Activated CD4-positive, alpha-beta T cell treated with anti-CD3 and anti-CD28 coated beads, Interleukin-2, amount 10 ng/mL, durations not matched to agents 7 days and 5 days (primary cell): Measurements from ENCODE around the gene MOK. TPM values are rescaled to one million over a fixed set of nuclear protein-coding genes. Genes with fewer than 3 reads are reported as not detected.

Source experiments
- CTCF ChIA-PET: fragments of 350-600 bp; sonication (Branson Sonifier 250); formaldehyde crosslinking; loops from one replicate; lab custom pipeline; 2021; ENCODE audit warnings: antibody characterized with exemption; lab: Charles Lee
- POLR2A ChIA-PET: fragments of 350-600 bp; sonication (Branson Sonifier 250); formaldehyde crosslinking; loops from one replicate; lab custom pipeline; 2021; ENCODE audit warnings: antibody characterized with exemption; lab: Charles Lee
- DNase-seq: peaks from one replicate; pipeline ENCODE4 v3.0.0-alpha.2; 2020
- H3K27ac Mint-ChIP-seq: one replicate; pipeline ENCODE4 v1.8.0; 2021; ENCODE audit warnings: mild to moderate bottlenecking, moderate library complexity, mixed read lengths
- H3K27me3 Mint-ChIP-seq: one replicate; pipeline ENCODE4 v1.8.0; 2021; ENCODE audit warnings: mixed read lengths
- H3K36me3 Mint-ChIP-seq: one replicate; pipeline ENCODE4 v1.8.0; 2021; ENCODE audit warnings: low read depth, mixed read lengths
- H3K4me1 Mint-ChIP-seq: one replicate; pipeline ENCODE4 v1.8.0; 2021; ENCODE audit warnings: mixed read lengths
- H3K4me3 Mint-ChIP-seq: one replicate; pipeline ENCODE4 v1.8.0; 2021; ENCODE audit warnings: mild to moderate bottlenecking, moderate library complexity, mixed read lengths
- H3K9me3 Mint-ChIP-seq: one replicate; pipeline ENCODE4 v1.8.0; 2021; ENCODE audit warnings: mixed read lengths
- total RNA-seq, 2 experiments: library from RNA; stranded (reverse); gene quantifications; one replicate each; pipeline ENCODE4 v1.2.3, GENCODE V29; 2021

MOK gene
- total RNA-seq, 2 experiments from 2014 or later, result 0.96 to 1.4 TPM

GRCh38 chr14:102297436-102298170 is 7.4 kb downstream of the MOK start:
- no peak for DNase-seq
- Mint-ChIP-seq H3K36me3 (no peaks in the 10 kb centered on the region), H3K9me3 (no peaks in the 10 kb centered on the region), H3K27ac (no peak overlapping the region), H3K4me1 (no peaks in the 10 kb centered on the region), H3K27me3 (peaks cover 7% of the 10 kb centered on the region), H3K4me3 (no peak overlapping the region)
- CTCF ChIA-PET, result interaction anchor here (0.6 to 2.0 kb wide), 2 partner anchors 17 to 563 kb away, joined by 3 to 6 read pairs; no protein-coding TSS in a partner anchor
- POLR2A ChIA-PET, result no interaction called here

- POLR2A ChIA-PET, result no interaction called here
- CTCF ChIA-PET, result interaction anchor here (1.1 kb wide), 1 partner anchor 10 kb away, joined by 6 read pairs; the partner anchor contains the start of gene MOK
- Mint-ChIP-seq H3K9me3 (no peaks in the 10 kb centered on the region), H3K4me1 (no peaks in the 10 kb centered on the region), H3K4me3 (no peak overlapping the region), H3K27ac (no peak overlapping the region), H3K27me3 (peaks cover 7% of the 10 kb centered on the region), H3K36me3 (no peaks in the 10 kb centered on the region)
- DNase-seq, result no peak
Measured at GRCh38 chr14:102295270-102295669, 9.7 kb downstream of the MOK start.

DNA sequence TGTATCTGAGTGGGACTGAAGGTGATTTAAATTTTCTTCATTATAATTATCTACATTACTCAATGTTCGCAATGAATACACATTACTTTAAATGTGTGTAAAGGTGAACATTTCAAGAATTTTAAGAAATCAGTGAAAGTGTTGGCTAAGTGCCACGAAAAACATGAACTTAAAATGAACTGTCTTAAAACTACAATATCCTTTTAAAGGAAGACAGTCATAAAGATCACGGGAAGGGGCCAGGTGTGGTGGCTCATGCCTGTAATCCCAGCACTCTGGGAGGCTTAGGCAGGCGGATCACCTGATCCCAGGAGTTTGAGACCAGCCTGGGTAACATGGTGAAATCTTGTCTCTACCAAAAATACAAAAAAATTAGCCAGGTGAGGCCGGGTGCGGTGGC is 11.2 kb downstream of the MOK start:
- Mint-ChIP-seq H3K27ac (no peak overlapping the region), H3K4me3 (no peak overlapping the region)
- POLR2A ChIA-PET, result no interaction called here

DNA sequence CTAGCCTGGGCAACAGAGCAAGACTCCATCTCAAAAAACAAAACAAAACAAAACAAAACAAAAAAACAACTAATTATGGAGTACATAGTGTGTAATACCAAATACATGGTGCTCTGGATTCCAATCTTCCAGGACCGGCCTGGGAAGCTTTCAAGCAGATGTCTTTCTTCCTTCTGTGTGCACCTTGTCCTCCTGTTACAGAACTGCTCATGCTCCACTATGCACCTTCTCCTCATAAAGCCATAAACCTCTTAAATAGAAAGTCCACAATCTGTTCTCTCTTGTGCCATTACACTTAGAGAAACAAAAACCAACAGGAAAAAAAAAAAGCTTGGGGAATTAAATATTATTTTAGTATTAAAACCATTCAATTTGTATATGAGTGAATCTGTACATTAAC is 12.5 kb downstream of the MOK start:
- Mint-ChIP-seq H3K27ac (no peak overlapping the region), H3K27me3 (peaks cover 7% of the 10 kb centered on the region), H3K9me3 (peaks cover 2% of the 10 kb centered on the region), H3K36me3 (no peaks in the 10 kb centered on the region), H3K4me3 (no peak overlapping the region), H3K4me1 (no peaks in the 10 kb centered on the region)
- CTCF ChIA-PET, result interaction anchor here (1.0 kb wide), 1 partner anchor 14 kb away, joined by 3 read pairs; no protein-coding TSS in a partner anchor
- POLR2A ChIA-PET, result no interaction called here
- no peak for DNase-seq

More for the DNA sequence above, 11.2 kb downstream of the MOK start:
- DNase-seq, result no peak
- H3K36me3 Mint-ChIP-seq, result no peaks in the 10 kb centered on the region
- H3K4me1 Mint-ChIP-seq, result no peaks in the 10 kb centered on the region
- peaks cover 7% of the 10 kb centered on the region for H3K27me3 Mint-ChIP-seq
- no peaks in the 10 kb centered on the region for H3K9me3 Mint-ChIP-seq
- CTCF ChIA-PET, result interaction anchor here (0.7 kb wide), 1 partner anchor 204 kb away, joined by 3 read pairs; no protein-coding TSS in a partner anchor

GRCh38 chr14:102288139-102288538 is 16.8 kb downstream of the MOK start:
- POLR2A ChIA-PET, result no interaction called here

GRCh38 chr14:102285106-102285505 is 19.9 kb downstream of the MOK start:
- CTCF ChIA-PET, result no interaction called here
- H3K9me3 Mint-ChIP-seq, result peaks cover 2% of the 10 kb centered on the region
- POLR2A ChIA-PET, result no interaction called here
- no peak overlapping the region for H3K27ac Mint-ChIP-seq
- no peak overlapping the region for H3K4me3 Mint-ChIP-seq
- no peaks in the 10 kb centered on the region for H3K4me1 Mint-ChIP-seq
- H3K36me3 Mint-ChIP-seq, result no peaks in the 10 kb centered on the region
- no peak for DNase-seq
- H3K27me3 Mint-ChIP-seq, result no peaks in the 10 kb centered on the region

More at GRCh38 chr14:102288139-102288538, 16.8 kb downstream of the MOK start:
- H3K9me3 Mint-ChIP-seq, result peaks cover 2% of the 10 kb centered on the region
- no peak overlapping the region for H3K4me3 Mint-ChIP-seq
- CTCF ChIA-PET, result interaction anchor here (0.7 kb wide), 1 partner anchor 324 kb away, joined by 3 read pairs; the partner anchor contains the start of gene DYNC1H1
- no peaks in the 10 kb centered on the region for H3K36me3 Mint-ChIP-seq
- no peaks in the 10 kb centered on the region for H3K27me3 Mint-ChIP-seq
- H3K4me1 Mint-ChIP-seq, result no peaks in the 10 kb centered on the region
- no peak overlapping the region for H3K27ac Mint-ChIP-seq
- DNase-seq, result no peak

GRCh38 chr14:102283631-102284129 is 21.3 kb downstream of the MOK start:
- Mint-ChIP-seq H3K27me3 (no peaks in the 10 kb centered on the region), H3K36me3 (no peaks in the 10 kb centered on the region), H3K4me1 (no peaks in the 10 kb centered on the region), H3K27ac (no peak overlapping the region), H3K4me3 (no peak overlapping the region), H3K9me3 (peaks cover 2% of the 10 kb centered on the region)
- no peak for DNase-seq
- ChIA-PET POLR2A (no interaction called here), CTCF (interaction anchor here (1.5 kb wide), 1 partner anchor 33 kb away, joined by 4 read pairs; no protein-coding TSS in a partner anchor)

- H3K9me3 Mint-ChIP-seq, result no peaks in the 10 kb centered on the region
- no peak for DNase-seq
- H3K4me1 Mint-ChIP-seq, result no peaks in the 10 kb centered on the region
- ChIA-PET CTCF (interaction anchor here (0.6 to 1.5 kb wide), 2 partner anchors 34 to 578 kb away, joined by 3 to 4 read pairs; no protein-coding TSS in a partner anchor), POLR2A (no interaction called here)
- no peaks in the 10 kb centered on the region for H3K27me3 Mint-ChIP-seq
- H3K27ac Mint-ChIP-seq, result no peak overlapping the region
- H3K4me3 Mint-ChIP-seq, result no peak overlapping the region
- no peaks in the 10 kb centered on the region for H3K36me3 Mint-ChIP-seq
Measured at GRCh38 chr14:102282751-102283465, 22.1 kb downstream of the MOK start.

- ChIA-PET CTCF (no interaction called here), POLR2A (no interaction called here)
- H3K4me3 Mint-ChIP-seq, result no peak overlapping the region
- no peak for DNase-seq
- no peaks in the 10 kb centered on the region for H3K9me3 Mint-ChIP-seq
- H3K27me3 Mint-ChIP-seq, result no peaks in the 10 kb centered on the region
- H3K36me3 Mint-ChIP-seq, result no peaks in the 10 kb centered on the region
- H3K27ac Mint-ChIP-seq, result no peak overlapping the region
- H3K4me1 Mint-ChIP-seq, result no peaks in the 10 kb centered on the region
Measured at GRCh38 chr14:102280376-102280962, 24.5 kb downstream of the MOK start.

- DNase-seq, result no peak
- Mint-ChIP-seq H3K9me3 (no peaks in the 10 kb centered on the region), H3K4me3 (no peak overlapping the region), H3K36me3 (no peaks in the 10 kb centered on the region), H3K4me1 (no peaks in the 10 kb centered on the region), H3K27me3 (no peaks in the 10 kb centered on the region), H3K27ac (no peak overlapping the region)
- CTCF ChIA-PET, result no interaction called here
- POLR2A ChIA-PET, result no interaction called here
Measured at GRCh38 chr14:102279688-102280348, 25.1 kb downstream of the MOK start.

DNA sequence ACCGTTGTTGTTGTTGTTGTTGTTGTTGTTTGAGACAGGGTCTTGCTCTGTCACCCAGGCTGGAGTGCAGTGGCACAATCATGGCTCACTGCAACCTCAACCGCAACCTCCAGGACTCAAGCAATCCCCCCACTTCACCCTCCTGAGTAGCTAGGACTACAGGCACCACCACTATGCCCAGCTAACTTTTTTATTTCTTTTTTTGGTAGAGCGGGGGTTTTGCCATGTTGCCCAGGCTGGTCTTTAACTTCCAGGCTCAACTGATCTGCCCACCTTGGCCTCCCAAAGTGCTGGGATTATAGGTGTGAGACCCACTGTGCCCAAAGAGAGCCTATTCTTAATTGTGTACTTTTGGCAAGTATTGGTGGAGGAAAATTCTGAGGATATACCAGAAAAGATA is 25.7 kb downstream of the MOK start:
- CTCF ChIA-PET, result no interaction called here
- DNase-seq, result no peak
- Mint-ChIP-seq H3K36me3 (no peaks in the 10 kb centered on the region), H3K27ac (no peak overlapping the region), H3K27me3 (no peaks in the 10 kb centered on the region), H3K9me3 (no peaks in the 10 kb centered on the region), H3K4me3 (no peak overlapping the region), H3K4me1 (no peaks in the 10 kb centered on the region)
- POLR2A ChIA-PET, result no interaction called here

DNA sequence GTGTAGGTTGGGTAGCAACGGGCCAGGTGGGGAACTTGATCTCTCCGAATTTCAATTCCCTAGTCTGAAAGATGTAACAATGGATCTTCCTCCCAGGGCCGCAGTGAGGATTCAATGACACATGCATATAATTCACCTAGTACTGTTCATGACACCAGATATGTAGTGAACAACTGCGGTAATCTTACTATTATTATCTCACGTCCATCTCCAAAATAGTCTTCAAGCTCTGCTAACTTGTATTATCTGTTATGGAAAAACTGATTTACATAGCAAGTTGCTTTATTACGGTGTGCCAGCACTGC is 26.4 kb downstream of the MOK start:
- Mint-ChIP-seq H3K4me1 (no peaks in the 10 kb centered on the region), H3K36me3 (no peaks in the 10 kb centered on the region), H3K9me3 (no peaks in the 10 kb centered on the region), H3K27me3 (no peaks in the 10 kb centered on the region), H3K27ac (no peak overlapping the region), H3K4me3 (no peak overlapping the region)
- CTCF ChIA-PET, result interaction anchor here (0.9 kb wide), 1 partner anchor 14 kb away, joined by 3 read pairs; no protein-coding TSS in a partner anchor
- no peak for DNase-seq
- POLR2A ChIA-PET, result no interaction called here
